ENCODE measurements around the gene KIF6. TPM values are rescaled to one million over a fixed set of nuclear protein-coding genes. Genes with fewer than 3 reads are reported as not detected.
"Not testable (repeated sequence)": the region's sequence is repeated elsewhere in the genome, so short reads cannot be mapped to it uniquely, and the experiment has no call there.

Gene KIF6
- total RNA-seq, 2 donors from 2014 or later: 0.46 TPM; not detected in 1

GRCh38 chr6:39302669-39303424, 422.4 kb downstream of the KIF6 start:
- Mint-ChIP-seq H3K4me3 (peak overlapping the region; percentile 58 to 61), H3K27ac (no peak overlapping the region), H3K9me3 (no peaks in the 10 kb centered on the region), H3K4me1 (ENCODE audit: low read depth) (no peaks in the 10 kb centered on the region), H3K27me3 (ENCODE audit: low read depth) (no peaks in the 10 kb centered on the region), H3K36me3 (ENCODE audit: insufficient read depth in 2 of 2) (no peaks in the 10 kb centered on the region)
- DNase-seq: peak; percentile 90
- peak; percentile 98 for ATAC-seq (replicated peaks in 1 of 2)

GRCh38 chr6:39302011-39302410, 423.2 kb downstream of the KIF6 start:
- H3K27ac Mint-ChIP-seq: no peak overlapping the region
- no peaks in the 10 kb centered on the region for H3K27me3 Mint-ChIP-seq (ENCODE audit: low read depth)
- ATAC-seq (replicated peaks in 1 of 2): no peak
- H3K9me3 Mint-ChIP-seq: no peaks in the 10 kb centered on the region
- DNase-seq: no peak
- H3K36me3 Mint-ChIP-seq (ENCODE audit: insufficient read depth in 2 of 2): no peaks in the 10 kb centered on the region
- no peaks in the 10 kb centered on the region for H3K4me1 Mint-ChIP-seq (ENCODE audit: low read depth)
- H3K4me3 Mint-ChIP-seq: no peak overlapping the region

- no peaks in the 10 kb centered on the region for H3K9me3 Mint-ChIP-seq
- no peaks in the 10 kb centered on the region for H3K27me3 Mint-ChIP-seq (ENCODE audit: low read depth)
- H3K4me1 Mint-ChIP-seq (ENCODE audit: low read depth): no peaks in the 10 kb centered on the region
- no peak for DNase-seq
- H3K36me3 Mint-ChIP-seq (ENCODE audit: insufficient read depth in 2 of 2): no peaks in the 10 kb centered on the region
- no peak overlapping the region for H3K27ac Mint-ChIP-seq
- H3K4me3 Mint-ChIP-seq: no peak overlapping the region
- no peak for ATAC-seq (replicated peaks in 1 of 2)
These were observed 423.6 kb downstream of the KIF6 start for GRCh38 chr6:39301606-39302005.

GRCh38 chr6:39300739-39301138, 424.5 kb downstream of the KIF6 start:
- Mint-ChIP-seq H3K27me3 (ENCODE audit: low read depth) (peaks cover 3% of the 10 kb centered on the region), H3K9me3 (no peaks in the 10 kb centered on the region), H3K27ac (no peak overlapping the region), H3K4me1 (ENCODE audit: low read depth) (no peaks in the 10 kb centered on the region), H3K36me3 (ENCODE audit: insufficient read depth in 2 of 2) (no peaks in the 10 kb centered on the region), H3K4me3 (no peak overlapping the region)
- ATAC-seq (replicated peaks in 1 of 2): no peak
- DNase-seq: no peak

- DNase-seq (no peak), ATAC-seq (replicated peaks in 1 of 2) (no peak)
- Mint-ChIP-seq H3K4me3 (no peak overlapping the region), H3K36me3 (ENCODE audit: insufficient read depth in 2 of 2) (no peaks in the 10 kb centered on the region), H3K27me3 (ENCODE audit: low read depth) (peaks cover 9% of the 10 kb centered on the region), H3K27ac (no peak overlapping the region), H3K4me1 (ENCODE audit: low read depth) (peaks cover 7% of the 10 kb centered on the region), H3K9me3 (no peaks in the 10 kb centered on the region)
These were observed 427.1 kb downstream of the KIF6 start for GRCh38 chr6:39298061-39298460.

- H3K36me3 Mint-ChIP-seq (ENCODE audit: insufficient read depth in 2 of 2): no peaks in the 10 kb centered on the region
- ATAC-seq (replicated peaks in 1 of 2) (no peak), DNase-seq (no peak)
- peaks cover 7% of the 10 kb centered on the region for H3K4me1 Mint-ChIP-seq (ENCODE audit: low read depth)
- no peak overlapping the region for H3K27ac Mint-ChIP-seq
- H3K9me3 Mint-ChIP-seq: no peaks in the 10 kb centered on the region
- peaks cover 9% of the 10 kb centered on the region for H3K27me3 Mint-ChIP-seq (ENCODE audit: low read depth)
- no peak overlapping the region for H3K4me3 Mint-ChIP-seq
These were observed 428.2 kb downstream of the KIF6 start for GRCh38 chr6:39296745-39297640.

GRCh38 chr6:39295611-39296011, 429.6 kb downstream of the KIF6 start:
- Mint-ChIP-seq H3K4me3 (no peak overlapping the region), H3K27ac (no peak overlapping the region), H3K36me3 (ENCODE audit: insufficient read depth in 2 of 2) (no peaks in the 10 kb centered on the region), H3K27me3 (ENCODE audit: low read depth) (peaks cover 9% of the 10 kb centered on the region), H3K4me1 (ENCODE audit: low read depth) (peaks cover 7% of the 10 kb centered on the region), H3K9me3 (no peaks in the 10 kb centered on the region)
- no peak for ATAC-seq (replicated peaks in 1 of 2)
- DNase-seq: no peak

GRCh38 chr6:39294899-39295298, 430.3 kb downstream of the KIF6 start:
- no peak for DNase-seq
- Mint-ChIP-seq H3K27ac (no peak overlapping the region), H3K27me3 (ENCODE audit: low read depth) (peaks cover 9% of the 10 kb centered on the region)

GRCh38 chr6:39294133-39294532, 431.1 kb downstream of the KIF6 start:
- Mint-ChIP-seq H3K27ac (no peak overlapping the region), H3K9me3 (no peaks in the 10 kb centered on the region), H3K36me3 (ENCODE audit: insufficient read depth in 2 of 2) (no peaks in the 10 kb centered on the region), H3K27me3 (ENCODE audit: low read depth) (peaks cover 9% of the 10 kb centered on the region), H3K4me3 (no peak overlapping the region), H3K4me1 (ENCODE audit: low read depth) (peaks cover 7% of the 10 kb centered on the region)
- DNase-seq (no peak), ATAC-seq (replicated peaks in 1 of 2) (no peak)

More at GRCh38 chr6:39294899-39295298, 430.3 kb downstream of the KIF6 start:
- Mint-ChIP-seq H3K4me1 (ENCODE audit: low read depth) (peaks cover 7% of the 10 kb centered on the region), H3K4me3 (no peak overlapping the region), H3K36me3 (ENCODE audit: insufficient read depth in 2 of 2) (no peaks in the 10 kb centered on the region), H3K9me3 (no peaks in the 10 kb centered on the region)
- no peak for ATAC-seq (replicated peaks in 1 of 2)

GRCh38 chr6:39292637-39293036, 432.6 kb downstream of the KIF6 start:
- no peak for DNase-seq
- no peaks in the 10 kb centered on the region for H3K36me3 Mint-ChIP-seq (ENCODE audit: insufficient read depth in 2 of 2)
- peaks cover 14% of the 10 kb centered on the region for H3K27me3 Mint-ChIP-seq (ENCODE audit: low read depth)
- H3K27ac Mint-ChIP-seq: no peak overlapping the region
- no peaks in the 10 kb centered on the region for H3K9me3 Mint-ChIP-seq
- H3K4me1 Mint-ChIP-seq (ENCODE audit: low read depth): peaks cover 7% of the 10 kb centered on the region
- H3K4me3 Mint-ChIP-seq: no peak overlapping the region
- no peak for ATAC-seq (replicated peaks in 1 of 2)

GRCh38 chr6:39289490-39289889, 435.7 kb downstream of the KIF6 start:
- H3K27ac Mint-ChIP-seq: no peak overlapping the region
- H3K4me3 Mint-ChIP-seq: no peak overlapping the region
- peaks cover 10% of the 10 kb centered on the region for H3K27me3 Mint-ChIP-seq (ENCODE audit: low read depth)
- ATAC-seq (replicated peaks in 1 of 2): peak; percentile 40 to 43
- no peaks in the 10 kb centered on the region for H3K4me1 Mint-ChIP-seq (ENCODE audit: low read depth)
- no peaks in the 10 kb centered on the region for H3K36me3 Mint-ChIP-seq (ENCODE audit: insufficient read depth in 2 of 2)
- DNase-seq: no peak
- H3K9me3 Mint-ChIP-seq: no peaks in the 10 kb centered on the region

GRCh38 chr6:39287601-39288000, 437.6 kb downstream of the KIF6 start:
- H3K4me1 Mint-ChIP-seq (ENCODE audit: low read depth): no peaks in the 10 kb centered on the region
- H3K27me3 Mint-ChIP-seq (ENCODE audit: low read depth): peaks cover 17% of the 10 kb centered on the region
- ATAC-seq (replicated peaks in 1 of 2): no peak
- no peaks in the 10 kb centered on the region for H3K36me3 Mint-ChIP-seq (ENCODE audit: insufficient read depth in 2 of 2)
- no peaks in the 10 kb centered on the region for H3K9me3 Mint-ChIP-seq
- H3K4me3 Mint-ChIP-seq: no peak overlapping the region
- no peak overlapping the region for H3K27ac Mint-ChIP-seq
- no peak for DNase-seq

GRCh38 chr6:39286596-39286995, 438.6 kb downstream of the KIF6 start:
- not testable (repeated sequence) for DNase-seq; H3K4me1 Mint-ChIP-seq (ENCODE audit: low read depth); H3K9me3 Mint-ChIP-seq

More at GRCh38 chr6:39286596-39286995, 438.6 kb downstream of the KIF6 start:
- ATAC-seq (replicated peaks in 1 of 2); H3K4me3 Mint-ChIP-seq; H3K27ac Mint-ChIP-seq; H3K36me3 Mint-ChIP-seq (ENCODE audit: insufficient read depth in 2 of 2): not testable (repeated sequence)
- H3K27me3 Mint-ChIP-seq (ENCODE audit: low read depth): peaks cover 17% of the 10 kb centered on the region
